COR-L47 (cell line): ENCODE data around the gene BAHCC1.

Experiments
- DNase-seq: peaks from one replicate; lab custom pipeline; 2025; lab: John Stamatoyannopoulos, UW

Gene BAHCC1

GRCh38 chr17:81461607-81462500, 66.6 kb downstream of the BAHCC1 start:
- no peak for DNase-seq

GRCh38 chr17:81462506-81463125, 67.4 kb downstream of the BAHCC1 start:
- DNase-seq = no peak

GRCh38 chr17:81463506-81463905, 68.2 kb downstream of the BAHCC1 start:
- no peak for DNase-seq

GRCh38 chr17:81464586-81464985, 69.3 kb downstream of the BAHCC1 start:
- DNase-seq = no peak

GRCh38 chr17:81465910-81466309, 70.7 kb downstream of the BAHCC1 start:
- no peak for DNase-seq

- no peak for DNase-seq
Observed at GRCh38 chr17:81466564-81467472, 71.6 kb downstream of the BAHCC1 start.

GRCh38 chr17:81468111-81468769, 73.0 kb downstream of the BAHCC1 start:
- no peak for DNase-seq

GRCh38 chr17:81468770-81469121, 73.5 kb downstream of the BAHCC1 start:
- DNase-seq = no peak

GRCh38 chr17:81469266-81469665, 74.0 kb downstream of the BAHCC1 start:
- DNase-seq = no peak

- DNase-seq = no peak
Observed at GRCh38 chr17:81470270-81470943, 75.2 kb downstream of the BAHCC1 start.

GRCh38 chr17:81470944-81471817, 75.9 kb downstream of the BAHCC1 start:
- DNase-seq = no peak

GRCh38 chr17:81471818-81472456, 76.7 kb downstream of the BAHCC1 start:
- DNase-seq = peak; percentile 31

- DNase-seq = no peak
Observed at GRCh38 chr17:81473019-81473418, 77.8 kb downstream of the BAHCC1 start.

GRCh38 chr17:81474958-81475357, 79.7 kb downstream of the BAHCC1 start:
- DNase-seq = no peak

- no peak for DNase-seq
Observed at GRCh38 chr17:81476097-81476496, 80.8 kb downstream of the BAHCC1 start.

GRCh38 chr17:81476635-81477034, 81.4 kb downstream of the BAHCC1 start:
- DNase-seq = no peak

- peak; percentile 72 for DNase-seq
Observed at GRCh38 chr17:81477173-81477572, 81.9 kb downstream of the BAHCC1 start.

- no peak for DNase-seq
Observed at GRCh38 chr17:81478119-81478518, 82.9 kb downstream of the BAHCC1 start.

- DNase-seq = no peak
Observed at GRCh38 chr17:81479175-81480071, 84.2 kb downstream of the BAHCC1 start.
